DOHH2 (cell line): ENCODE results near the gene SMG6.

Experiments used
- CTCF ChIP-seq: fragments of 200-600 bp; sonication (generic); IDR thresholded peaks from one replicate; pipeline ENCODE4 v1.5.1; 2014; ENCODE audit warnings: antibody characterized with exemption, mild to moderate bottlenecking, low read depth, low read length; ENCODE audit not compliant: poor library complexity, severe bottlenecking
- EZH2phosphoT487 ChIP-seq: fragments of 200-600 bp; sonication (generic); IDR thresholded peaks from 2 replicates; pipeline ENCODE4 v1.6.1; 2017; ENCODE audit warnings: borderline replicate concordance, mild to moderate bottlenecking, antibody characterized with exemption, low read length, moderate library complexity, mixed read lengths

- no peak for TF ChIP-seq CTCF
- TF ChIP-seq EZH2phosphoT487, result no peak
These were observed 287.1 kb downstream of the SMG6 start for GRCh38 chr17:2016494-2016893.
